ENCODE data around the gene MAST2.

Gene MAST2

DNA sequence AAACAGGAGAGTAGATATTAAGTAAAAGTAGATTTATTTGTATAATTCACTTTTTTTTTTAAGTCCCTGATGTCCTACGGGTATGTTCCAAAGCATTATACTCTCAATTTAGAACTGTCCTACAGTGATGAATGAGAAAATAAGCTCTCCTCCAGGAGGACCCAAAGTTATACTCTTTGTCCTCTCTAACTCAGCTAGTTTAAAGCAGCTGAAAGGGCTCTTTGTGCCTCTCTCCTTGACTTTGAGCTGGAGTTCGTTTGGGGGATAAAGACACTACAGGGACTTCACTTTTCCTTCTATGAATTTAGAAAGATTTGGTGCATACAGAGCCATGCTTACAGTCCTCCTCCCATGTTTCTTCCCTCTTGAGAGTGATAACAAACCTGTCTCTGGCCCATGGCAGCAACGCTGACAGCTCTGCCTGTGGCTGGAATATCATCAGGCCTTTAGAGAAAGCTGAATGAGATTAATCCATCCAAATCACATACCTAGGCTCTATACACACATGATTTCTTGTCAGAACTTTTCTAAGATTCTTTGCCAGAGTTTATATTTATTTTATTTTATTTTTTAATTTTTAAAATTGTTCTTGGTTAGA is 194.7 kb downstream of the MAST2 start:
- DNase-seq: no peak

DNA sequence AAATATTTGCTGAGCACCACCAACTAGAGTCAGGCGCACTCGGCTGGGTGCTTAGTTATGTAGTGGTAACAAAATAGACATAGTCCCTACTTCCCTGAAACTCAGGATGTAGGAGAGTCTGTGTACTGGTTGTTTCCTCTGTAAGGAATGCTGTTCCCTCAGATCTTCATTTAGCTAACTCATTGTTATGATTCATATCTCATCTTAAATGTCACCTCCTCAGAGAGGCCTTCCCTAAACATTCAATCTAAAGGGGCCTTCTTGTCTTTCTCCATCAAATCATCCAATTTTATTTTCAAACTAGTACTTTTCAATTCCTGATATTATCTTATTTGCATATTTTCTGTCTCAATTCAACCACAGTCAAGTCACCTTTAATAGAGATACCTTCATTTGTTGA is 196.1 kb downstream of the MAST2 start:
- DNase-seq: no peak

DNA sequence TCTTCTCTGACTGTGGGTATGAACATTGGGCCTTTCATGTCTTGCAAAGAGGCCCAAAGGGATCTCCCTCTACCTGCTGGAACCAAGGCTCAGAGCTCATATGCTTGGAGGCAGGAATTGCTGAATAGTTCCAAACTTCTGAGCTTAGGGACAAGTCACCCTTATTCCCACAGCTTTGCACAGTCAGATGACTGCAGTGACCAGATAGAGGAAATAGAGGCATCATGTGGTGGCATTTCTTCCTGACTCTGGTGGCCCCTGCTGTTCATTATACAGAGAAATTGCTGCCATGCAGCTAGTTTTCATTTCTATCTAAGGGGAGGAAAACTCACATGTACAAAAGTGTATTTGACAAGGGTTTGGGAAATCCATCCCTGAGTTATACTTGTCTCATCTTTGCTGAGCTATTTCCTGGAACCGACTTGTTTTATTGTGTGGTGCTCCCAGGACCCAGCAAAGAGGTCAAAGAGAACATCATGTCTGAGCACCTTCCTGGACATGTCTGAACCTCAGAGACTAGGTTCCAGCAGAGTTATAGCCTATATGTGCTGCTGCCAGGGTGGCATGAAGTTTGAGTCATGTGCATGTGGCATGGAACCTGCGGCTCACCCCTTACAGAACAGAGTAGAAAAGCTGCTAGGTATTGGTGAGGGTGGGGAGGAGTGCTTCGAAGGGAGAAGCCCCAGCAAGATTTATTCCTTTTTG is 197.8 kb downstream of the MAST2 start:
- DNase-seq: no peak

DNA sequence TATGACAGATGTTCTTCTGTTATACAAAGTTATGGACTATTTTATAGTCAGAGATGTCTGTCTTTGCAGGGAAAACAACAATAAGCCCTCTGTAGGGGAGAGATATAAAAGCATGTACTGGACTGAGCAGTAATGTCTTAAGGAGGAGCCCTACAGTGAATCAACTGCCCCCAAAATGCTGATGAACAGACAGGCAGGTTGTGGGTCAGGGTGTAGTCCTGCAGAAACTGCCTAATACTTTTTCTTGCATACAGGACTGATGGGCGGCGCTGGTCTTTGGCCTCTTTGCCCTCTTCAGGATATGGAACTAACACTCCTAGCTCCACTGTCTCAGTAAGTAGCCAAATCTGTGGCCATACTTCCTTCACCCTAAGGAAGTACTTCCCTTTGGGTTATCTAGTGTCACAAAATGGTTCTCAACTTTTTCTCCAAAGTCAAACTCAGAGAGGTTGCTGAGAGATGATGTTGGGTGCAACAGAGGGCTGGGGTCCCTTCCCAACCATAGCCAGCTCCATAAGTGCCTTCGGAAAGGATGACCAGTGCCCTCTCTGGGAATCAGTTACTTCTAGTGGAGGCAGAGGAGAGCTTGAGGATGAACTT is 199.2 kb downstream of the MAST2 start:
- DNase-seq: no peak

DNA sequence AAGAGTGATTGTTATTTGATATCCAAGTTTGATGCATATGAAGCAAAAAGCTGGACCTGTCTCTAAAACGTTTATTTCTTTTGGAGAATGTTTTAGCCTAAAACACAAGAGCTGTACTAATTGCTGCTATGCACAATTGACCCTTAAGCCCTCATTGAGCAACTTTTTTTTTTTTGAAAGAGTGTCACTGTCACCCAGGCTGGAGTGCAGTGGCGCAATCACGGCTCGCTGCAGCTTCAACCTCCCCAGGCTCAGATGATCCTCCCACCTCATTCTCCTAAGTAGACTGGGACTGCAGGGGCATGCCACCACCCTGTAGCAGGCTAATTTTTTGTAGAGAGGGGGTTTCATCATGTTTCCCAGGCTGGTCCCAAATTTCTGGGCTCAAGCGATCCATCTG is 199.9 kb downstream of the MAST2 start:
- DNase-seq: no peak

DNA sequence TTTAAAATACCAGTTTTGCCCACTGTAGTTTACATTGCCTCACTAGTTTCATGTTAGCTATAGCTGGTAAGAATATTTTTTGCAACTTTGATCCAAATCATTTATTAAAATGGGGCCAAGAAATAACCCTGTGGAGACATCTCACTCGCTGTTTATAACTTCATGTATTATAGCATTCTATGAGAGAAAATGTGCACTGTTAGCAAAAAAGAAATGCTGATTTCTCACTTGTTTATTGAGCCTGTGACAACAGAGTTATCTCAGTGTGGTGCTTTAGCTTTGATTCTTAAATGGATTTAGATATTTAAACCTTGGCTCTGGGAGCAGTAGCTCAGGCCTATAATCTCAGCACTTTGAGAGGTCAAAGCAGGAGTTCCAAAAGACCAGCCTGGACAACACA is 201.1 kb downstream of the MAST2 start:
- no peak for DNase-seq

DNA sequence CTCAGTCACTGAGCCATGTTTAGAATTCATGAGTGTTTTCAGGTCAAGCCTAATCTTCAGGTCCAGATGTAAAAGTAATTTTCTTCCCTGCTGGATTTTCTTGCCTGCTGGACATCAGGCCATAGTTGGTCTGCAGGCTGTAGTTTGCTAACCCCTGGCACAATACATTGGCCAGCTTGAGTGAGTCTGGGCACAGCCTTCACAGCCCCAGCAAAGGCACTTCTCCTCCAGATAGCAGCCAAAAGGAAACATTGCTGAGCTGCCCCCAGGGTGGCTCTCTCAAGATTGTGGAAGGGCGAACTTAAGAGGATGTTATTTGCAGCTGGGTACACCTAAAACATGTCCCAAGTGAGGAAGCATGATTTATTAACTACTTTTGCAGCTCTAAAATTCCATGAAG is 202.2 kb downstream of the MAST2 start:
- DNase-seq: no peak

DNA sequence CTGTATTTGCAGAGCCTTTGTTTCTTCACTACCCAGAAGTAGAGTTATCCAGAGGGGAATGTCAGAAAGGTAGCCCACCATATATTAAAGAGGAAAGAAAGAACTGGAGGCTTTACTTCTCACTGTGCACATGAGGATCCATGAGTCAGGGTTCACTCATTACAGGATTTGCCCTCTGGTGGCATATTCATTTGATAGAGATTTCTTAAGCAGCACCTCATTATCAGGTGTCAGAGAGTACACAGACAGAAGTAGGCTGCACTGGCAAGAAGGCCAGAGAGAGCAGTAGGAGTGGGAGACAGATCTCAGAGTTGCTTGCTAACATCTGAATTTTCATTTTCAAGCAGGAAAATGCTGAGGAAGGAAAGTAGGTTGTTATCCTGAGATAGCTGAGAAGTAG is 205.2 kb downstream of the MAST2 start:
- no peak for DNase-seq

DNA sequence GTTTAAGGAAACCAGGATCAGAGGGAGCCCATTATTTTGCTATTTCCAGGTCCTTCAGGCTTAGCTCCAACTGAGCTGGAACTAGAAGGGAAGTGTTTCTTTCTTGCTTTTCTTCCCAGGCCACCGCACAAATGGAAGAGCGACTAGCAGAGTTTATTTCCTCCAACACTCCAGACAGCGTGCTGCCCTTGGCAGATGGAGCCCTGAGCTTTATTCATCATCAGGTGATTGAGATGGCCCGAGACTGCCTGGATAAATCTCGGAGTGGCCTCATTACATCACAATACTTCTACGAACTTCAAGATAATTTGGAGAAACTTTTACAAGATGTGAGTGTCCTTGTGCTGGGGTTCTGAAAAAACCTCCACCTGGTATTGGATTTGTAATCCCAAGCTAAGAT is 207.2 kb downstream of the MAST2 start:
- DNase-seq: no peak

DNA sequence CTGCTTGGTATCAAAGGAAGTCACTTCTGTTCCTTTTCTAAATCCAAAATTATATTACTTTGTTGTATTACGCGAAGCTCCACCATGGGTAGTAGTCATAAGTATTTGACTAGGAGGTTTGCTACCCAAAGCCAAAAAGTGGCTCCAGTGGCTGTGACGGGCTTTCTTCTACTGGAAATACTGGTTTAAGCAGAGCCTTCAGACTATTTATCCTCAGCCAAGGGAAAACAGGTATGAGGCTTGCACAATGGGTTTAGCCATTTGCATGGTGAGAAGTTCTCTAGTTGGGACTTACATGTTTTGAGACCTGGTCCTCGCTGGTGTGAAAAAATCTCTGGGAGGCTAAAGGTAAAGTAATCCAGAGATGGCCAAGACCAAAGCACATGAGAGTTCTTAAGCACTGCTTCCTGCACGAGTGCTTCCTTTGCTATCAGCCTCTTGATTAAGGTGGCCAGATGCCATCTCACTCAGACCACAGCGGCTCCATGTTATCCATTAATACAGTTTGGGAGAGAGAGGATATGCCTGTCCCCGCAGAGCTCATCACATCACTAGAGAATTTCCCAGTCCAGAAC is 207.8 kb downstream of the MAST2 start:
- DNase-seq: no peak

DNA sequence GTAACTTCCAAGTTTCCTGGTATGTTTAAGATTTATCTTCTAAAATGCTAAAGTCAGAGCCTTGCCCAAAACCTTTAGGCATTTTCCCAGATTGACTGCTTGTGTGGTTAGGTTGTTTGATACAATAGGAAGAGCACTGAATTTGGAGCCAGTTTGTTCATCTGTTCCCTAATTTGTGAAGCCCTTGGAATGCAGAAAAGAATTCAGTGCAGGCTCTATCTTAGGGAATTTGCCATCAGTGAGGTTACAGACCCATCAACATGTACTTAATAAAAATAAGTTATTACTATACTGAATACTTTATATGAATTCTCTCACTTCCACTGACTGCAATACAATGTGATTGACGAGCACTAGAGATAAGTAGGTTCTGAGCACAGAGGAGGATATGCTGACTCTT is 208.8 kb downstream of the MAST2 start:
- DNase-seq: peak; percentile 54

DNA sequence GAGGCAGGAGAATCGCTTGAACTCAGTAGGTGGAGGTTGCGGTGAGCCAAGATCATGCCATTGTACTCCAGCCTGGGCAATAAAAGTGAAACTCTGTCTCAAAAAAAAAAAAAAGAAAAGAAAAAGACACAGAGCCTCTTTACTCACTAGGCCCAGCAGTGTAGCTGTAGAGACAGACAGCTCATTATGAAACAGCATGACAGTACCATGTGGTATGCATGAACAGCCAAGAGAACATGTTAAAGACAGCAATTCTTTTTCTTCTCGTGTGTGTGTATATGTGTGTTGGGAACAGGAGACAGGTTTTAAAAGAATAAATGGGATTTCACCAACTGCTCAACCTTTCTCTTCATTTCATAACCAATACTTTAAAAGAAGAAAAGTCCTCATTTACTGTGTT is 210.2 kb downstream of the MAST2 start:
- no peak for DNase-seq

DNA sequence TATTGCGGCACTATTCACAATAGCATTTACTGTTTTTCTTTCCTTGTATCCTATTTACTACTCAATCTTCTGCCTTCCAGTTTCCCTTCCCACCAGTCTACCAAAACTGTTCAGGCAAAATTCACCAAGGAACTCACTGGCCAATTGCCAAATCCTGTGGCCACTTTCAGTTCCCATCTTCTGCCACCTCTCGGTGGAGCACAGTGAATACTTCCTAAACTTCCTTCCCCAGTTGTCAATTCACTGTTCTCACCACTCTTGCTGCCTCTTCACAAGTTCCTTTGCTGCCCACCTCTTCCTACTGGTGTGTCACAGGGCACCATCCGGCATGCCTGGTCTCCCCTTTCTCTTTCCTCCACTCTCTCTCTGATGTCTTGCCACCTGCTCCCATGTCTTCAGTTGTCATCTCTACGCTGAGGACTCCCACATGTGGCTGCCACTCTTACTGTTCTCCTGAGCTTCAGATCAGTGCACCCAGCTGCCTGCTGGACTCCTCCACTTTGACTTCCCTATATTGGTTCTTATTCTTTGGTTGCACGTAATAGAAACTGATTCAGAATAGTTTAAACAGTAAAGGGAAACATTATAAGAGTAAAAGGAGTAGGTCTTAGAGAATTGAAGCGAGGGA is 214.6 kb downstream of the MAST2 start:
- no peak for DNase-seq

DNA sequence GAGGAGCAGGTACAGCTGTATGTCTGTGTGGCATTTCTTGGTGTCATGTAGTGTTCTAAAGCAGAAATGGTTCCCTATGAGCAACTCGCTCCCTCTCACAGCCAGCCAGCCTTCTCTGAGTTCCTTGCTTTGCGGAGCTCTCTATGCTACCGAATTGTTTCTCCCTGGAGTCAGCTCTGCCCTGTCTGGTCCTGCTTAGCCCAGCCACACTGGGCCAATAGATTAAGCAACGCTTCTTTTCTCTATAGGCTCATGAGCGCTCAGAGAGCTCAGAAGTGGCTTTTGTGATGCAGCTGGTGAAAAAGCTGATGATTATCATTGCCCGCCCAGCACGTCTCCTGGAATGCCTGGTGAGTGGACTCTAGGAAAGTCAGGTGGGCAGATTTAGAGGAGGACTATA is 215.9 kb downstream of the MAST2 start:
- no peak for DNase-seq

DNA sequence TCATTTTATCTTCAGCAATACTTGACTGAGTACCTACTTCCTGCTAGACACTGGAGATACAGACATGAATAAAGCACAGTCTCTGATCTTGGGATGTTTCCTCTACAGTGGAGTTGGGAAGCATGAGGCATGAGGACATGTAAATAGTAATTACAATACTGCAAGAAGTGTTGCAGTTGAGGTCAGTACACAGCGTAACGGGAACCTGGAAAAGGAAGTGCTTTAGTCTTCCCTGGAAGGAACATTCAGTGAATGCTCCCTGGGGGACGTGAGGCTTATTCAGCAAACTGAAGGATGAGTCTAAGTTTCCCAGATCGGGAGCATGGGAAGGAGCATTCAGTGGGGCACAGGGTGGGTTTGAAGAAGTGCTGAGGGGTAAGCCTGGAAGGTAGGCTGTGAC is 216.6 kb downstream of the MAST2 start:
- DNase-seq: no peak

DNA sequence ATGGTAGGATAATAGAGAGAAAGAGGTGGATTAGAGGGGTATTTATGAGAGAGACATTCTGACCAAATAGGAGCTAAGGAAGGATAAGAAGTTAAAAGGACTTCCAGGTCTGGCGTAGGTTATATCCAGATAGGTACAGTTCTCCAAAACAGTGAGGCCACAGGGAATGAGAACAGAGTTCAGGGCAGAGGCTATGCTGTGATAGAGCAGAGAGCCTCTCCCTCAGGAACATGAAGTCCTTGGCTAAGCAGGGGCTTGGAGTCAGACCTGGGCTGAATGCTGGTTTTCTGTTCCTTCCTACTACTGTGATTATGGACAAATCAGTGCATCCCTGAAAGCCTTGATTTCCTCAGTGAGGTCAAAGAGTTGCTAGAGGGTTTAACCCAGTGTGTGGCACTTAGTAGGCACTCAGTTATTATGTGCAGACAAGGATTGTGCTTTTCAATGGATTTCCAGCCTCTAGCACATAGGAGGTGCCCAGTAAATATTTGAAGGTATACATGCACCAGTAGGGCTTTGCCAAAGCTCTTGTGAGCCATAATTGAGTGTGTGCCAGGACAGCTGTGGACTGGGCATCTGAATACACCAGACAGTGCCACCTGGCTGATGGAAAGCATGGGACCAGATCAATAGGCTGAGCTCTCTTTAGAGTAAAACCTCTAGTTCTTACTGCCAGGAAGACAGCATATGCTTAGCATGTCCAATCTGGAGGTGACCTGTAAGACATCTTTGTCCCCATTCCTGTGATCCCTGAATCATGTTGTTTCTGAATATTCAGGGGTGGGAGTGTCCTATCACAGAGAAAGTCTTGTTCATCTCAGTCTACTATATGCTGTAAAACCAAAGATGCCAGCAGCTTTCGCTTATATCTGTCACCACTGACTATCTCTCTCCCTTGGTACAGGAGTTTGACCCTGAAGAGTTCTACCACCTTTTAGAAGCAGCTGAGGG is 217.9 kb downstream of the MAST2 start:
- no peak for DNase-seq

DNA sequence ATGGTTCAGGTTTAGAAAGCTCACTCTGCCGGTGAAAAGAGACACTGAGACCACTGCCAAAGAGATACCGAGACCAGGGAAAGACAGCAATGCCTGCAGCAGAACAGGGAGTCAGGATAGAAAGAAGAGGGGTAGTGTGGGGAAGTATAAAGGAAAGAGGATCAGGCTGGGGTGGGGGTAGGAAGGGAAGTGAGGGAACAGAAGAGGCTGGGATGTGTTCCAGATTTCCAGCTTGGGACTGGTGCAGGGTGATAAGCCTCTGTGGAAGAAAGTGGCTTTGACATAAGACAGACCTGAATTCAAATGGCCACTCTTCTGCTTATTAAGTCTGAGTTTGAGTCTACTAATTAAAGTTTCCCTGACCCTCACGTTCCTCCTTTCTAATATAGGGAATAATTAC is 223.1 kb downstream of the MAST2 start:
- no peak for DNase-seq

DNA sequence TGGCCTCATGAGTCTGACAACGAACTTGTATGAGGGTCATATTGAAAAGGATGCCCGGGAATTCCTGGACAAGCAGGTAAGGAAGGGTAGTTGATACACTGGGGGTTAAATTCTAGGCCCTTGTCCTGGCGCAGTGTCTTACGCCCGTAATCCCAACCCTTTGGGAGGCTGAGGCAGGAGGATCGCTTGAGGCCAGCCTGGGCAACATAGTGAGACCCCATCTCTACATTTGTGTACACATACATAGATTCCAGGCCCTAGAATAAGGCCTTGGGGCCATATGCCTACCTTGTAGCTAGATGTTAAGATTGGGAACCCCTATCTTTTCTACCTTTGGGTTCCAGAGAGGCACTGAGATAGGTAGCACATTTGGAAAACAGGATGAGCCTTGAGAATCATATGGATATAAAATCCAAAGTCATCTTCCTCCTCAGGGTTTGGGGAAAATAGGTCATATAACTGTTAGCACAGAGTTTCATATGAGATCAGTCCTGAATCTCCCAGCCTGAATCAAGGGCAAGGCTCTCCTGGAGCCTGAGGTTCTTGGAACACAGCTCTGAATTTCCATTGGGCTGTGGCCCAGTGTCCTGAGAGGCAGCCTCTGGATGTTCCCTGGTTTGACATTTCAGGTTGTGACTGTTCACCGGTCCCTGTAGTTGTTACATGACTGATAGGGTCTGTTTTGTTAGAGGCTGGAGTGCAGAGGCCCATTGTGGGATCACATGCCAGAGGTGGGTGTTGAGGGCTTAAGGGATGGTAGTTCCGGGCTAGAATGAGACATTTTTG is 224.6 kb downstream of the MAST2 start:
- no peak for DNase-seq

DNA sequence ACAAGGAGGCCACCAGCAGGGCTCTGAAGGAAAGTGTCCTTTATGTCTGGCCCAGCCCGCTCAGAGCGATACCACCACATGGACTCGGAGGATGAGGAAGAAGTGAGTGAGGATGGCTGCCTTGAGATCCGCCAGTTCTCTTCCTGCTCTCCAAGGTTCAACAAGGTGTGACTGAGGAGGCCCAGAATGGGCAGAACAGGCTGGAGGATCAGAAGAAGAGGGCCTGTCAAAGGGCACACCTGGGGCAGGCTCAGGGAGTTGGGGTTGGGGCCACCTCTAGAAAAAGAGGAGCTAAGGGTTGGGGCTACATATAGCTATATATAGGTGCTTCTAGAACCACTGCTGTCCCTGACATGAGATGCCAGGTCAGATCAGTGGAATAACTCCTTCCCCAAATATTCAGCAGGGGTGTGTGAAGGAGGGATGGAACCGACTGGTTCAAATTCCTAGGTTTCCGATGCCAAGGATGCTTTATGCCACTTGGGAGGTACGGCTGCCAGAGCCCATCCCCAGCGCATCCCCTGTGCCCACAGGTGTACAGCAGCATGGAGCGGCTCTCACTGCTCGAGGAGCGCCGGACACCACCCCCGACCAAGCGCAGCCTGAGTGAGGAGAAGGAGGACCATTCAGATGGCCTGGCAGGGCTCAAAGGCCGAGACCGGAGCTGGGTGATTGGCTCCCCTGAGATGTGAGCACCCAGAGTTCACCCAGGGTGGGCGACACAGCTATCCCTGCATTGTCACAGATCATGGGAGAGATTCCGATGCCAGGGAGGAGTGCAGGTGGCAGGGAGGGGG is 226.9 kb downstream of the MAST2 start:
- no peak for DNase-seq

DNA sequence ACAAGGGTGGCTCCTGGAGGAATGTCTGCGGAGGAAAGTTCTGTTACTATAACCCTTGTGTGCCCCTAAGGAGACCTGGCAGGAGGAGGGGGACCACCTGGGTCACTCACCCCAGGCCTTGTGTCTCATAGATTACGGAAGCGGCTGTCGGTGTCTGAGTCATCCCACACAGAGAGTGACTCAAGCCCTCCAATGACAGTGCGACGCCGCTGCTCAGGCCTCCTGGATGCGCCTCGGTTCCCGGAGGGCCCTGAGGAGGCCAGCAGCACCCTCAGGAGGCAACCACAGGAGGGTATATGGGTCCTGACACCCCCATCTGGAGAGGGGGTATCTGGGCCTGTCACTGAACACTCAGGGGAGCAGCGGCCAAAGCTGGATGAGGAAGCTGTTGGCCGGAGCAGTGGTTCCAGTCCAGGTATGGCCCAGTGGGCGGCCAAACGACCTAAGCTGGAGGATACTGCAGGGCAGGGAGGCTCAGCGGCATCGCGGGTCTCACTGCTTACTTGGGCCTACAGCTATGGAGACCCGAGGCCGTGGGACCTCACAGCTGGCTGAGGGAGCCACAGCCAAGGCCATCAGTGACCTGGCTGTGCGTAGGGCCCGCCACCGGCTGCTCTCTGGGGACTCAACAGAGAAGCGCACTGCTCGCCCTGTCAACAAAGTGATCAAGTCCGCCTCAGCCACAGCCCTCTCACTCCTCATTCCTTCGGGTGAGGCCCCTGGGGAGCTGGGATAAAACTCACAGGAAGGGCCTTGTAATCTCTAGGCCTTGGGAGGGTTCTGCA is 227.7 kb downstream of the MAST2 start:
- DNase-seq: no peak
